ENCODE results near the gene GRIFIN.

The GRIFIN gene

GRCh38 chr7:2432910-2433712 lies 43.1 kb downstream of the GRIFIN start:
- DNase-seq: no peak

- DNase-seq: peak; percentile 10
Measured at GRCh38 chr7:2431260-2431867, 44.8 kb downstream of the GRIFIN start.

- DNase-seq: no peak
Measured at GRCh38 chr7:2425749-2426148, 50.4 kb downstream of the GRIFIN start.
